Prostate gland (tissue), 2 donors: ENCODE results near the gene KRTAP10-1.

Source experiments
- POLR2AphosphoS5 ChIP-seq: sonication (generic); formaldehyde crosslinking; IDR thresholded peaks from one replicate; pipeline ENCODE4 v1.6.1; 2017; ENCODE audit warnings: antibody characterized with exemption
- TF ChIP-seq, protein P1 (sequence below), 4 experiments: fragments of 200-600 bp in 2 of 4; fragments of 450-650 bp in 2 of 4; sonication (generic) in 2 of 4; IDR thresholded peaks; 1 replicate in 3 of 4; 2 replicates in 1 of 4; pipeline ENCODE4 v1.5.1; 2016 to 2019; ENCODE audit warnings: antibody characterized with exemption in 4 of 4, mild to moderate bottlenecking in 2 of 4, moderate library complexity in 2 of 4

DNA sequence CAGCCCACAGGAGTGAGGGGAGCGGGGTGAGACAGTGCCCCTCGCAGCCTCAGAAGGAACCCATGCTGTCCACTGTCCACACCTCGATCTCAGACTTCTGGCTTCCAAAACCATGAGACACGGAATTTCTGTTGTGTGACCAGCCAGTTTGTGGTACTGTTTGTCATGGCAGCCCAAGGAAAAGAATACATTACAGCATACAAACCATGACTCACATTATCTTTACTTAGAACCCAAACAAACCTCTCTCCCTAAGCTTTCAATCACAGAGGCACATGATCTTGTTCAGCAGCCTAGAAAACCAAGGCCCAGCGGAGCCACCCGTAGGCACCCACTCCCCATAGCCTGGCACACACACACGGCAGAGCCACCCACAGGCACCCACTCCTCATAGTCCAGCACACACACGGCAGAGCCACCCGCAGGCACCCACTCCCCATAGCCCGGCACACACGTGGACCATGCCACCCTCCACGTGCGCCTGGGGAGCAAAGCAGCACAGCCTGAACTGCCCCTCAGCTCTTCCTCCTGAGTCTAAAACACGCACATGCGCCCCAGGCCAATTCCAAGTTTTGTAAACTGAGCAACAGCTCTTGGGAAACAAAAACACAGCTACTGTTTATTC lies 33.1 kb upstream of the KRTAP10-1 start:
- TF ChIP-seq POLR2AphosphoS5 = no peak
- TF ChIP-seq, protein P1, sequence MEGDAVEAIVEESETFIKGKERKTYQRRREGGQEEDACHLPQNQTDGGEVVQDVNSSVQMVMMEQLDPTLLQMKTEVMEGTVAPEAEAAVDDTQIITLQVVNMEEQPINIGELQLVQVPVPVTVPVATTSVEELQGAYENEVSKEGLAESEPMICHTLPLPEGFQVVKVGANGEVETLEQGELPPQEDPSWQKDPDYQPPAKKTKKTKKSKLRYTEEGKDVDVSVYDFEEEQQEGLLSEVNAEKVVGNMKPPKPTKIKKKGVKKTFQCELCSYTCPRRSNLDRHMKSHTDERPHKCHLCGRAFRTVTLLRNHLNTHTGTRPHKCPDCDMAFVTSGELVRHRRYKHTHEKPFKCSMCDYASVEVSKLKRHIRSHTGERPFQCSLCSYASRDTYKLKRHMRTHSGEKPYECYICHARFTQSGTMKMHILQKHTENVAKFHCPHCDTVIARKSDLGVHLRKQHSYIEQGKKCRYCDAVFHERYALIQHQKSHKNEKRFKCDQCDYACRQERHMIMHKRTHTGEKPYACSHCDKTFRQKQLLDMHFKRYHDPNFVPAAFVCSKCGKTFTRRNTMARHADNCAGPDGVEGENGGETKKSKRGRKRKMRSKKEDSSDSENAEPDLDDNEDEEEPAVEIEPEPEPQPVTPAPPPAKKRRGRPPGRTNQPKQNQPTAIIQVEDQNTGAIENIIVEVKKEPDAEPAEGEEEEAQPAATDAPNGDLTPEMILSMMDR (IDR thresholded peaks at IDR 0.05) = no peak
